Erythroblast (primary cell): ENCODE results near the gene PDZRN4.

Experiments used
- DNase-seq, 2 experiments: peaks; one replicate each; lab custom pipeline; 2025; lab: John Stamatoyannopoulos, UW
- GATA1 ChIP-seq: IDR thresholded peaks from 2 replicates; pipeline ENCODE4 v1.6.1; 2011; ENCODE audit warnings: low read depth, mild to moderate bottlenecking, control low read depth, low read length, moderate library complexity
- POLR2A ChIP-seq: IDR thresholded peaks from 2 replicates; pipeline ENCODE4 v1.6.1; 2011; ENCODE audit warnings: mild to moderate bottlenecking, low read length

Gene PDZRN4

GRCh38 chr12:41556176-41556575 is 368.1 kb downstream of the PDZRN4 start:
- TF ChIP-seq GATA1 (no peak), POLR2A (no peak)

GRCh38 chr12:41557344-41557743 is 369.2 kb downstream of the PDZRN4 start:
- TF ChIP-seq POLR2A (no peak), GATA1 (no peak)
- no peak for DNase-seq

More at GRCh38 chr12:41556176-41556575, 368.1 kb downstream of the PDZRN4 start:
- DNase-seq = no peak

GRCh38 chr12:41558671-41559070 is 370.6 kb downstream of the PDZRN4 start:
- no peak for DNase-seq

GRCh38 chr12:41563051-41563450 is 374.9 kb downstream of the PDZRN4 start:
- no peak for DNase-seq
- TF ChIP-seq POLR2A = no peak
- no peak for TF ChIP-seq GATA1

More at GRCh38 chr12:41558671-41559070, 370.6 kb downstream of the PDZRN4 start:
- TF ChIP-seq POLR2A (no peak), GATA1 (no peak)

- TF ChIP-seq POLR2A = no peak
- TF ChIP-seq GATA1 = no peak
These were observed 376.7 kb downstream of the PDZRN4 start for GRCh38 chr12:41564816-41565215.

GRCh38 chr12:41566703-41567102 is 378.6 kb downstream of the PDZRN4 start:
- no peak for DNase-seq
- TF ChIP-seq POLR2A (no peak), GATA1 (no peak)

More at GRCh38 chr12:41564816-41565215, 376.7 kb downstream of the PDZRN4 start:
- no peak for DNase-seq

- TF ChIP-seq GATA1 (no peak), POLR2A (no peak)
These were observed 385.3 kb downstream of the PDZRN4 start for GRCh38 chr12:41573445-41573844.

GRCh38 chr12:41576925-41577324 is 388.8 kb downstream of the PDZRN4 start:
- no peak for TF ChIP-seq GATA1
- TF ChIP-seq POLR2A = no peak
- DNase-seq = no peak

More at GRCh38 chr12:41573445-41573844, 385.3 kb downstream of the PDZRN4 start:
- no peak for DNase-seq

- TF ChIP-seq POLR2A (no peak), GATA1 (no peak)
These were observed 389.9 kb downstream of the PDZRN4 start for GRCh38 chr12:41577995-41578394.

GRCh38 chr12:41585784-41586183 is 397.7 kb downstream of the PDZRN4 start:
- DNase-seq = no peak
- no peak for TF ChIP-seq POLR2A
- no peak for TF ChIP-seq GATA1

More at GRCh38 chr12:41577995-41578394, 389.9 kb downstream of the PDZRN4 start:
- DNase-seq = no peak

GRCh38 chr12:41587574-41587973 is 399.5 kb downstream of the PDZRN4 start:
- TF ChIP-seq GATA1 (no peak), POLR2A (no peak)
- no peak for DNase-seq

GRCh38 chr12:41589878-41590277 is 401.8 kb downstream of the PDZRN4 start:
- DNase-seq = no peak
- no peak for TF ChIP-seq GATA1
- TF ChIP-seq POLR2A = no peak

- no peak for DNase-seq
- TF ChIP-seq POLR2A (no peak), GATA1 (no peak)
These were observed 408.1 kb downstream of the PDZRN4 start for GRCh38 chr12:41596190-41596589.

GRCh38 chr12:41604830-41605229 is 416.7 kb downstream of the PDZRN4 start:
- TF ChIP-seq GATA1 (no peak), POLR2A (no peak)
- no peak for DNase-seq
